ENCODE measurements around the gene PPP4R3A.
"Not testable (repeated sequence)": the region's sequence is repeated elsewhere in the genome, so short reads cannot be mapped to it uniquely, and the experiment has no call there.

PPP4R3A gene

GRCh38 chr14:91429385-91429784, 80.7 kb downstream of the PPP4R3A start:
- no peak for DNase-seq

DNA sequence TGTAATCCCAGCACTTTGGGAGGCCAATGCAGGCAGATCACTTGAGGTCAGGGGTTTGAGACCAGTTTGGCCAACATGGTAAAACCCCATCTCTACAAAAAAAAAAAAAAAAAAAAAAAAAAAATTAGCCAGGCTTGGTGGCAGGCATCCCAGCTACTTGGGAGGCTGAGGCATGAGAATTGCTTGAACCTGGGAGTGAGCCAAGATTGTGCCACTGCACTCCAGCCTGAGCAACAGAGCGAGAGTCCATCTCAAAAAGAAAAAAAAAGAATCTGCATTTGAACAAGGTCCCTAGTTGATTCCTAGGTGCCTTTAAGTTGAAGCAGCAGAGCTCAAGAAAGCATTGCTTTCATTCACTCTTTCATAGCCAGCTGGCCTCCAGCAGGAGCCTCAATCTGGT, 81.2 kb downstream of the PPP4R3A start:
- DNase-seq: not testable (repeated sequence)

DNA sequence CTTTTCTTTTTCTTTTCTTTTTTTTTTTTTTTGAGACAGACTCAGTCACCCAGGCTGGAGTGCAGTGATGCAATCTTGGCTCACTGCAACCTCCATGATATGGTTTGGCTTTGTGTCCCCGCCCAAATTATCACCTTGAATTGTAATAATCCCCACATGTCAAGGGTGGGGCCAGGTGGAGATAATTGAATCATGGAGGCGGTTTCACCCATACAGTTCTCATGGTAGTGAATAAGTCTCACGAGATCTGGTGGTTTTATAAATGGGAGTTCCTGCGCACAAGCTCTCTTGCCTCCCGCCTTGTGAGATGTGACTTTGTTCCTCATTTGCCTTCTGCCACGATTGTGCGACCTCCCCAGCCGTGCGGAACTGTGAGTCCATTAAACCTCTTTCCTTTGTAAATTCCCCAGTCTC, 84.6 kb downstream of the PPP4R3A start:
- DNase-seq: not testable (repeated sequence)

GRCh38 chr14:91424813-91425530, 85.1 kb downstream of the PPP4R3A start:
- DNase-seq: no peak

- no peak for DNase-seq
These were observed 89.4 kb downstream of the PPP4R3A start for GRCh38 chr14:91420686-91421085.

GRCh38 chr14:91419451-91419850, 90.7 kb downstream of the PPP4R3A start:
- no peak for DNase-seq

GRCh38 chr14:91419044-91419397, 91.1 kb downstream of the PPP4R3A start:
- DNase-seq: no peak

DNA sequence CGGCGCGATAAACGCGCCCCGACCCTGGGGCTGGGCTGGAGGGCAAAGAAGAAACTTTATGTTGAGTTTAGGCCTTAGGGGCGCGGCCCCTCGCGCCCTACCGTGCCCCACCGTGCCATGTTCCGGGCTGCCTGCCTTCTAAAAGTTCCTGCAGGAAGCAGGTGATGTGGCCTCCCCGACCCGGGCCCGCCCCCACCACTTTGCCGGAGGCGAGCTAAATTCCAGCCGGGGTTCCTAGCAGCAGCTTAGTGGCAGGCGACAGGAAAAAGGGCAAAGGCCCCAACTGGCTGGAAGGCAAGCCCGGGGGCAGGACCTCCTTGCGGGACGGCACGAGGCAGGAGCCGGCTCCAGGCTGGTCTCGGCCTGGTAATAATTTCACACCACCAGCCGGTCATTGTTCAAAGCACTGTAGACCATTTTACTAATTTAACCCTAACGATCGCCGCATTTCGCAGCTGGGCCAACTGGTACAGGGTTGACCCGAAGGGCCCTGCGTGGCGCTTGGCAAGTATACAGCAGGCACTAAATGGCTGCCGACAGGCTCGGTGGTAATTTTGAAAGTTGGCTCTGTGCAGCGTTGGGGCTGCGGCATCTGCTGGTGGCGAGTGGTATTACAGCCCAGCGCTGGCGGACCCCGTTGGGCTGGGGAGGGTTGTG, 91.6 kb downstream of the PPP4R3A start:
- peak; percentile 65 to 79 for DNase-seq

DNA sequence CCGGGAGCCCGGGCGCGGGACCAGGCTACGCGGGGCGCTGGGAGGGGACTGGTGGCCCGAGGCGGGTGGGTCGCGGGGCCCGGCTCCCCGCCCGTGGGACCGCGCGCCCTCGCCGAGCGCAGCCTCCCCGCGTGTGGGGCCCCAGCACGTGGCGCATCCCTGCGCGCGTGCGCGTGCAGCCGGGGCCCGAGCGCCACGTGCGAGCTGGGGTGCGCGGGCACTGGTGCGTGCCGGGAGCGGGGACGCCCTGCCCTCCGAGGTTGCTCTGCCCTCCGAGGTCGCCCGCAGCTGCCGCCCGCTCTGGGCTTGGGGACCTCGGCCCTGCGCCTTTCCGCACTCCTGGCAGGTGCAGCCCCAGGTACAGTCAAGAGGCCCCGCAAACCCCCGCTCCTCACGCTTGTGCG, 92.1 kb downstream of the PPP4R3A start:
- DNase-seq: peak; percentile 76 to 85

DNA sequence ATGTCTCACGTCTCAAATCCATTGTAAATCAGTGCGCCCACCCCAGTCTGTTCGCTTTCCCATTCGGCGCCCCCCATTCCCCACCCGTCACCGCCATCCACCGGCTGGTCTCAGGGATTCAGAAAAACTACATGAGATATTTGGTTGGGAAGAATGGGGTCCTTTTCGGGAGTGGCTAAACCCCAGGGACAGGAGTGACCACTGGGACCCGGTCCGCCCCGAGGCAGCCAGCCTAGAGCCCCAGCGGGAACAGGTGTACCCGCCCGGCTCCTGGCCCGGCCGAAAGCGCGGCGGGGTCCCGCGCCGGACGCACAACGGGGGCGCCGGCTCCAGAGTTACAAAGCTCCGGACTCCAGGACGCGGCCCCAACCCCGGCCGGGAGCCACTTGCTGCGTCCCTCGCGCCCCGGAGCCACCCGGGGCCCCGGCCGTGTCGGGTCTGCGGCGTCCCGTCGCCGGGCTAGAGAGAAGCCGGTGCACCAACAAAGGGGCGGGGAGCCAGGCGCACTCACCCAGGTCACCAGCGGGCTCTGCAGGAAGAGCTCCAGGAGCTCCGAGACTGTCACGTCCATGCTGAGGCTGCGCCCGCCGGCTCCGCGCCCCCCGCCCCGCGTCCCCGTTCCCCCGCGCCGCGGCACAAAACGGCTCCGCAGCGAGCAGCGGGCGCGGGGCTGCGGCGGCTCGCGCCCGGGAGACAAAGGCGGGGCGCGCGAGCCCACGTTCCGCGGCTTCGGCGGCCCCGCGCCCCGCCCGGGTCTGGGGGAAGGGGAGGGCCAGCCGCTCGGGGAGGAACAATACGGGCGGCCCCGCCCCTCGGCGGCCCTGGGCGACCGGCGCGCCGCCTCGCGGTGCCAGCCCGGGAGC, 92.8 kb downstream of the PPP4R3A start, which contains the start of gene CCDC88C:
Gene CCDC88C, minus strand, starts transcription at position 701 of the 863 bp plus-strand sequence. Its CDS starts 130 bp downstream, at position 571.
- DNase-seq: peak; percentile 78 to 85

DNA sequence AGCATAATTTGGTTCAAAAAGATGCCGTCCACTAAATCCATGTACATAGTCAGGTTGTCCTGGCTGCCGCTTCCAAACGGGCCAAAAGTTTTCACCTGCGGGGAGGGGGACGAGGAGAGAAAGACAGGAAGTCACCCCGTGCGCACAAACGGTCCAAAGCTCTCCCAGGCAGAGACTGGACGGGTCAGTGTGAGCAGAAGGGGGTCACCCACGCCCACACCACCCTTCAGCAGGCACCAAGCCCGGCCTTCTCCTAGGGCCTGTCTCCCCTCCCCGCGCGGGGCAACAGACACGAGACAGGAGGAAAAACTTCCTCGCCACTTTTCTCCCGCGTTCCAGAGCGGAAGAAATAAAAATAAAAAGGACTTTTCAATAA, 93.4 kb downstream of the PPP4R3A start:
- peak in 1 of 2 experiments; percentile 40 for DNase-seq

DNA sequence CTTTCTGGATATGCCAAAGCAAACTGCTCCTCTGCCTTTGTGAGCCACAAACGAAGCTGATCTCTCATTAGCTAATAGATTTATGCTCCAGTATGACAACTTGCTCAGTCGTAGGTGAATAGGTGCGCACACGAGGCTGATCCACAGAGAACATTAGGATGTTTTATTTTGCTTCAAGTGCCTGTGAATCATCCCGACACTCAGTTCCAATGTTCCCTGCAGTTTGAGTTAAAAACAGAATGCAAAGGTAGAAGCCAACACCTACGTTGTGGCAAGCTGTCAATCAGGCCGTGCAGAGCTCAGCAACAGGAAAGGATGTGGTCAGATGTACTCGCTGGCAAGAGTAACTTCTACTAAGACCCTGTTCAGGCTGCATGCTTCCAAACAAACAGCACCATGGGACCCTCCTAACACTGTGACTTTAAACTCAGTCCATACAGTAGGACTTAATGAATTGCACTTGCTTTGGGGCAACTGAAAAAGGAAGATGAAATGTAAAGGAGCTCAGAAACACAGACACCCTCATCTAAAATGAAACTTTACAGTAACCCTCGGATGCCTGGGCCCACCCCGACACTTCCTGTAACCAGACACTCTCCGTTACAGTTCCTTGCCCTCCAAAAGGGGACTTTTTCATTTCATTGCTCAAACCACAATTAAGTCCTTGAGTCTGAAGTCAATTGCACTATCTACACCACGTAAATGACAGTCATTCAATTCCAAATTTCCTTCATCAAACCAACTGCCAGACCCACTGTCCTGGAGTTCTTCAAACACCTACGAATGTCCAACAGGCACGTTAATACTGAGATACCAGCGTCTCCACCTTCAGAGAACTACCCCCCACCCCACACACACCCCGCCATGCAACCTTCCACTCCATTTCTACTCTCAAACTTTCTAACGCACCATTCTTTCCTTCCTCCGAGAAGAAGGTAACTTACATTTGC, 94.0 kb downstream of the PPP4R3A start:
- peak in 1 of 2 experiments; percentile 41 for DNase-seq

DNA sequence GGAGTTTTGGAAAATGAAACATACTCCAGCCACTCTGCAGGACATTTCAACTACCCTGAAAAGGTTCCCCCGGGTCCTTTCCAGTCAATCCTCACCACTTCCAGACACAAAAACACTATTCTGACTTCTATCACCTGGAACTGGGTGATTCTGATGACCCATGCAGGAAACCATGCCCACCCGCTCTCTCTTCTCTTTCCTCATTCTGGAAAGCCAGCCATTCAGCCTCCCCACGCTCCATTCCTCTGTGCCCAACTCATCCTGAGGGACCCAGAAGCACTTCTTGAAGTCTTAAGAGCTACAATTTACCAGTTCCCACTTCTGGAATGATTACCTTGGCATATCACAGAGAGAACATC, 95.7 kb downstream of the PPP4R3A start:
- DNase-seq: no peak

- peak; percentile 88 to 94 for DNase-seq
These were observed 96.3 kb downstream of the PPP4R3A start for GRCh38 chr14:91413547-91414474.

DNA sequence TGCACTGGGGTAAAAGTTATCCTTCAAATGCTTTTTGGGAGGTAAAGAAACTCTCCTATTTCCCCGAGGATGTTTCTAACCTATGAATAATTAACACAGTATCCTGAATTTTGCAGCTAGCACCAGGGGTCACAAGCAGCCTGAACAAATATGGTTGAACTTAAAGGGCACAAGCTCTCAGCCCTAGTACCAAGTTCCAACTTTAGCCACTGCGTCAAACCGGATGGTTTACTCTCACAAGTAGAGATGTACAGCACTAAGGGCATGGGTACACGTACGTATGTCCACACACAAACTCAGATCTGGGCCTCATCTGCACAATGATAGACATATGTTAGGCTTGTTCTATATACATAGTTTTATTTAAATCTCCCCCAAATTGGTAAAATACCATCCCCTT, 97.2 kb downstream of the PPP4R3A start:
- no peak for DNase-seq

GRCh38 chr14:91410771-91411536, 99.2 kb downstream of the PPP4R3A start:
- DNase-seq: no peak

DNA sequence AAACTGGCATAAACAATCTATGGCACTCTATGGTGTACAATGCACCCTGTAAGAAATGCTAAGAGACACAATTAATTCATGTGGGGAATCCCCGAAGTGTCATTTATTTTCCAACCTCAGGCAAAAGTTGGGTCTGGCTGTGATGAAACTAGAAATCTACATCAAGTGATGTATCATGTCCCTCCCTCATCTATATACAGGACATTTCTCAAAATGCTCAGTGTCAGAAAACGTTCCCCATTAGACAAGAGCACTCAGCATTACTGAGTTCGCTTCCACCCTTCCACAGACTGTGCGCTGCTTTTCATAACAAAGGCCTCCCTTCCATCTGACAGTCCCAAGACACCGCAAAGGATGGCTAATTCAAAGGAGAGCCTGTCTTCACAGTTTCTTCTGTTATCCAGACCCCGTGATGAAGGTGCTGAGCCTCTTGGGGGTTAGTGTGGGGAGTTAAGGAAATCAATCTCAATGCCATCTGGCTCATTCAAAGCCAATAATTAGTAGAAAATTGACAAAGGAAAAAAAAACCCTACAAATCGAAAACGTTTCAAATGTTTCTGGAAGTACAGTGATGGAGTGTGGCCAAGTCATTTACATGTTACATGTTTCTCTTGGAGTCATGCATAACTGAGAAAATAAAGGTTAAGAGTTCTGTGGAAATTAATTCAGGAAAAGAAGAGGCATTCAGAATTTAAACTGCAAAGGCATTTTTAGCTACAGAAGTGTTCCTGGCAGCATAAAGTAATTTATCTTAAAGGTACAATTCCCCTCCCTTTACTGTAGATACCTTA, 100.0 kb downstream of the PPP4R3A start:
- no peak for DNase-seq

- not testable (repeated sequence) for DNase-seq
These were observed 100.9 kb downstream of the PPP4R3A start for GRCh38 chr14:91409240-91409639.
